HepG2 (cell line): ENCODE data around the gene OPRD1. TPM values are rescaled to one million over a fixed set of nuclear protein-coding genes. Genes with fewer than 3 reads are reported as not detected.

Experiments
- ATAC-seq: fragments of 200-7000 bp; cut with Tn5 transposase; 3 replicates; pipeline ENCODE4 v1.9.1; 2020; ENCODE audit warnings: mild to moderate bottlenecking, moderate library complexity
- BruUV-seq: library from RNA; stranded (reverse); fragments of 400-500 nt; replicated peaks from 2 replicates; lab custom pipeline; 2021; lab: Mats Ljungman, UMichigan
- CTCF ChIA-PET: fragments of 300-600 bp; formaldehyde crosslinking; extraction: SDS; loops from one replicate; lab custom pipeline; 2021; ENCODE audit warnings: low total read pairs, inconsistent platforms, low intra/inter-chr PET ratio; lab: Yijun Ruan, JAX
- POLR2A ChIA-PET: fragments of 350-600 bp; sonication (Branson Sonifier 250); formaldehyde crosslinking; loops from one replicate; lab custom pipeline; 2020; ENCODE audit warnings: antibody characterized with exemption, inconsistent platforms; lab: Yijun Ruan, JAX
- DNase-seq: peaks from one replicate; pipeline ENCODE4 v3.0.0-alpha.2; 2015; ENCODE audit warnings: low spot score
- FAIRE-seq: peaks from 3 replicates; lab custom pipeline; 2011; peaks lifted over from hg19 to GRCh38; lab: Jason Lieb, UNC
- H2AFZ ChIP-seq: one replicate; pipeline ENCODE4 v1.6.1; 2011; ENCODE audit warnings: low read length, inconsistent platforms
- H3K27ac ChIP-seq: fragments of 300-600 bp; 3 replicates; pipeline ENCODE4 v1.8.0; 2011; ENCODE audit warnings: mixed run types, mild to moderate bottlenecking, mixed read lengths, low read length, inconsistent platforms; ENCODE audit not compliant: insufficient read depth; ENCODE audit errors: extremely low read length
- H3K27me3 ChIP-seq, 2 experiments: fragments of 200-600 bp in 1 of 2; 2 replicates in 1 of 2; 3 replicates in 1 of 2; pipeline versions ENCODE4 v1.6.0 to v1.8.0; 2011; ENCODE audit warnings: low read length in 2 of 2, mild to moderate bottlenecking in 2 of 2, moderate library complexity in 2 of 2, inconsistent platforms in 1 of 2; ENCODE audit not compliant: insufficient read depth in 2 of 2, control insufficient read depth in 1 of 2
- H3K36me3 ChIP-seq, 2 experiments: fragments of 200-600 bp in 1 of 2; replicated peaks in 1 of 2; 2 replicates in 1 of 2; 3 replicates in 1 of 2; pipeline versions ENCODE4 v1.5.1 to v1.8.0; 2011; ENCODE audit warnings: low read length in 2 of 2, inconsistent platforms in 1 of 2; ENCODE audit not compliant: insufficient read depth in 2 of 2, control insufficient read depth in 1 of 2
- H3K4me1 ChIP-seq: 2 replicates; pipeline ENCODE4 v1.5.1; 2012; ENCODE audit warnings: low read length, inconsistent platforms; ENCODE audit not compliant: insufficient read depth
- H3K4me2 ChIP-seq: 2 replicates; pipeline ENCODE4 v1.6.0; 2011; ENCODE audit warnings: low read depth, low read length, inconsistent platforms
- H3K4me3 ChIP-seq, 3 experiments: fragments of 200-600 bp in 1 of 3; sonication (generic), shearing (Covaris generic) in 1 of 3; replicated peaks in 1 of 3; 2 replicates each; pipeline ENCODE4 v1.5.1; 2011 to 2016; ENCODE audit warnings: low read length in 3 of 3, inconsistent platforms in 2 of 3, low read depth in 2 of 3, mild to moderate bottlenecking in 2 of 3, control low read depth in 1 of 3, mixed read lengths in 1 of 3; ENCODE audit not compliant: insufficient read depth in 1 of 3
- H3K79me2 ChIP-seq: one replicate; pipeline ENCODE4 v1.6.1; 2011; ENCODE audit warnings: low read length, inconsistent platforms; ENCODE audit not compliant: insufficient read depth
- H3K9ac ChIP-seq: 2 replicates; pipeline ENCODE4 v1.6.0; 2011; ENCODE audit warnings: mild to moderate bottlenecking, low read depth, low read length, inconsistent platforms; ENCODE audit not compliant: insufficient read depth
- H3K9me3 ChIP-seq: 2 replicates; pipeline ENCODE4 v1.5.1; 2012; ENCODE audit warnings: mild to moderate bottlenecking, low read length
- H4K20me1 ChIP-seq: 2 replicates; pipeline ENCODE4 v1.6.0; 2011; ENCODE audit warnings: inconsistent platforms, mild to moderate bottlenecking, low read length, moderate library complexity; ENCODE audit not compliant: insufficient read depth
- GPN1 ChIP-seq: sonication (generic); formaldehyde crosslinking; IDR thresholded peaks from 2 replicates; pipeline ENCODE4 v1.5.1; 2020; ENCODE audit warnings: missing genetic modification reagents, borderline replicate concordance
- IKZF5 ChIP-seq: IDR thresholded peaks from 2 replicates; pipeline ENCODE4 v1.6.1; 2018; ENCODE audit warnings: missing genetic modification reagents, mild to moderate bottlenecking, missing compliant biosample characterization
- PCBP2 ChIP-seq: fragments of 200-400 bp; formaldehyde crosslinking; optimal IDR thresholded peaks from 2 replicates; pipeline ENCODE3; 2018; ENCODE audit warnings: low read length, low read depth; ENCODE audit not compliant: poor library complexity, severe bottlenecking
- TCF7 ChIP-seq: sonication (generic); IDR thresholded peaks from 2 replicates; pipeline ENCODE4 v1.6.1; 2016; ENCODE audit warnings: antibody characterized with exemption, low read depth
- THYN1 ChIP-seq: sonication (generic); formaldehyde crosslinking; IDR thresholded peaks from 2 replicates; pipeline ENCODE4 v1.8.1; 2023; ENCODE audit warnings: low read depth, mild to moderate bottlenecking, moderate library complexity, missing genetic modification reagents, borderline replicate concordance
- ZNF329 ChIP-seq: sonication (generic); formaldehyde crosslinking; IDR thresholded peaks from 2 replicates; pipeline ENCODE4 v1.9.0; 2021; ENCODE audit warnings: low read depth, mild to moderate bottlenecking, missing genetic modification reagents
- ZNF777 ChIP-seq: sonication (generic); formaldehyde crosslinking; IDR thresholded peaks from 2 replicates; pipeline ENCODE4 v1.4.0; 2020; ENCODE audit warnings: missing genetic modification reagents
- WGBS: methylation state at CpG from one replicate; pipeline ENCODE4 v1.1.6; 2017; ENCODE audit warnings: low lambda C conversion rate; 5-methylcytosine and 5-hydroxymethylcytosine counted together
- in situ Hi-C: cut with HindIII; loops from 2 replicates; pipeline ENCODE4 v1.10.0; 2017; ENCODE audit warnings: low pct_unique_long_range_greater_than_20kb; ENCODE audit not compliant: extremely low pct_ligation_motif_present
- intact Hi-C: fragments of 100-400 bp; cut with micrococcal nuclease; formaldehyde crosslinking; loops from one replicate; pipeline ENCODE4 v1.10.0; 2022; ENCODE audit not compliant: unreplicated experiment
- polyA plus RNA-seq, 8 experiments: library from polyadenylated mRNA; depleted of rRNA in 3 of 8; stranded (reverse) in 7 of 8; unstranded in 1 of 8; fragments of >200 nt; fragmentation: Illumina TruSeq in 4 of 8; extraction: Trizol in 4 of 8; gene quantifications; 2 replicates each; pipeline versions ENCODE4 v1.2.1 to v1.2.3, GENCODE V29; 2011 to 2016; ENCODE audit warnings: low read depth in 4 of 8, missing spikeins in 1 of 8, mixed read lengths in 1 of 8; ENCODE audit not compliant: insufficient read depth in 1 of 8
- total RNA-seq, 5 experiments: library from RNA; depleted of rRNA; stranded (reverse); fragments of >200 nt; fragmentation: Illumina TruSeq; extraction: Trizol; gene quantifications; 2 replicates each; pipeline ENCODE4 v1.2.3, GENCODE V29; 2016; ENCODE audit warnings: low read depth in 1 of 5
- TF ChIP-seq, protein P1 (sequence below): sonication (generic); formaldehyde crosslinking; conservative IDR thresholded peaks from 2 replicates; pipeline ENCODE4 v1.4.0; 2020; ENCODE audit warnings: missing genetic modification reagents

Gene OPRD1
- total and polyA plus RNA-seq, 2 of the 13 experiments (the other 11 are each of a cell fraction or from before 2014, with no cell fraction given): 0.02 to 0.03 TPM

GRCh38 chr1:28864695-28865094 lies 52.7 kb downstream of the OPRD1 start:
- Histone ChIP-seq H3K4me1 (no peaks in the 10 kb centered on the region), H3K36me3 (no peaks in the 10 kb centered on the region), H3K4me3 (no peak overlapping the region)
- no peak for ATAC-seq
- no peak for TF ChIP-seq ZNF777 (CRISPR knock-in tag)
- no peak for TF ChIP-seq THYN1 (CRISPR knock-in tag)
- no peak for TF ChIP-seq TCF7
- no peak for TF ChIP-seq PCBP2
- TF ChIP-seq, protein P1, sequence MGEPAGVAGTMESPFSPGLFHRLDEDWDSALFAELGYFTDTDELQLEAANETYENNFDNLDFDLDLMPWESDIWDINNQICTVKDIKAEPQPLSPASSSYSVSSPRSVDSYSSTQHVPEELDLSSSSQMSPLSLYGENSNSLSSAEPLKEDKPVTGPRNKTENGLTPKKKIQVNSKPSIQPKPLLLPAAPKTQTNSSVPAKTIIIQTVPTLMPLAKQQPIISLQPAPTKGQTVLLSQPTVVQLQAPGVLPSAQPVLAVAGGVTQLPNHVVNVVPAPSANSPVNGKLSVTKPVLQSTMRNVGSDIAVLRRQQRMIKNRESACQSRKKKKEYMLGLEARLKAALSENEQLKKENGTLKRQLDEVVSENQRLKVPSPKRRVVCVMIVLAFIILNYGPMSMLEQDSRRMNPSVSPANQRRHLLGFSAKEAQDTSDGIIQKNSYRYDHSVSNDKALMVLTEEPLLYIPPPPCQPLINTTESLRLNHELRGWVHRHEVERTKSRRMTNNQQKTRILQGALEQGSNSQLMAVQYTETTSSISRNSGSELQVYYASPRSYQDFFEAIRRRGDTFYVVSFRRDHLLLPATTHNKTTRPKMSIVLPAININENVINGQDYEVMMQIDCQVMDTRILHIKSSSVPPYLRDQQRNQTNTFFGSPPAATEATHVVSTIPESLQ (CRISPR knock-in tag): no peak
- TF ChIP-seq IKZF5 (CRISPR knock-in tag): no peak
- TF ChIP-seq ZNF329: no peak
- no peak for TF ChIP-seq GPN1 (CRISPR knock-in tag)
- TF ChIP-seq, all 625 proteins: peak for 0
- Histone ChIP-seq H3K9ac (no peak overlapping the region), H3K27ac (no peak overlapping the region), H4K20me1 (no peaks in the 10 kb centered on the region), H3K27me3 (peaks cover 0 to 28% of the 10 kb centered on the region in 2 experiments; a peak in 3 of 5 replicates), H3K79me2 (no peaks in the 10 kb centered on the region), H2AFZ (no peak overlapping the region), H3K9me3 (no peaks in the 10 kb centered on the region), H3K4me2 (no peak overlapping the region)
- 0% methylated on average over 2 of the region's 6 CpGs for WGBS
- POLR2A ChIA-PET: no interaction called here
- DNase-seq (no peak), FAIRE-seq (no peak)
- in situ Hi-C loops (no loop called here), intact Hi-C loops (no loop called here)
- BruUV-seq: no TSS peak
- CTCF ChIA-PET: no interaction called here
